Neural cell (in vitro differentiated cells): ENCODE results near the gene AFG3L2. TPM values are rescaled to one million over a fixed set of nuclear protein-coding genes. Genes with fewer than 3 reads are reported as not detected.

ENCODE experiments used
- H2AFZ ChIP-seq: fragments of 200-600, 300-800 bp; sonication (generic), shearing (Covaris generic); 2 replicates; pipeline ENCODE4 v1.6.0; 2014; ENCODE audit warnings: low read depth, mild to moderate bottlenecking, antibody characterized with exemption, low read length, moderate library complexity
- H3F3A ChIP-seq: fragments of 200-600 bp; shearing (Covaris generic); 2 replicates; pipeline ENCODE4 v1.6.1; 2016; ENCODE audit warnings: mild to moderate bottlenecking, moderate library complexity, mixed read lengths, antibody characterized with exemption, low read length; ENCODE audit not compliant: insufficient read depth, poor library complexity, severe bottlenecking
- H3K27ac ChIP-seq: fragments of 200-600, 300-800 bp; sonication (generic), shearing (Covaris generic); 2 replicates; pipeline ENCODE4 v1.5.1; 2014; ENCODE audit warnings: mild to moderate bottlenecking, low read length, moderate library complexity
- H3K27me3 ChIP-seq: fragments of 300-800, 200-600 bp; sonication (generic), shearing (Covaris generic); 2 replicates; pipeline ENCODE4 v1.6.0; 2014; ENCODE audit warnings: mild to moderate bottlenecking, low read depth, low read length, moderate library complexity; ENCODE audit not compliant: insufficient read depth
- H3K36me3 ChIP-seq: fragments of 300-800, 200-600 bp; sonication (generic), shearing (Covaris generic); 2 replicates; pipeline ENCODE4 v1.5.1; 2014; ENCODE audit warnings: mild to moderate bottlenecking, antibody characterized with exemption, low read length, moderate library complexity; ENCODE audit not compliant: insufficient read depth
- H3K4me2 ChIP-seq: fragments of 300-800, 200-600 bp; sonication (generic), shearing (Covaris generic); 2 replicates; pipeline ENCODE4 v1.6.0; 2014; ENCODE audit warnings: mild to moderate bottlenecking, low read length
- H3K4me3 ChIP-seq: fragments of 300-800, 200-600 bp; sonication (generic), shearing (Covaris generic); 2 replicates; pipeline ENCODE4 v1.5.1; 2014; ENCODE audit warnings: mild to moderate bottlenecking, low read length, moderate library complexity
- H3K79me2 ChIP-seq: fragments of 200-600 bp; shearing (Covaris generic); replicated peaks from 2 replicates; pipeline ENCODE4 v1.6.0; 2014; ENCODE audit warnings: mild to moderate bottlenecking, low read length, moderate library complexity; ENCODE audit not compliant: insufficient read depth
- H3K9ac ChIP-seq: fragments of 300-800, 200-600 bp; sonication (generic), shearing (Covaris generic); 2 replicates; pipeline ENCODE4 v1.6.1; 2016; ENCODE audit warnings: mild to moderate bottlenecking, low read length, mixed read lengths
- H3K9me2 ChIP-seq: fragments of 200-600 bp; shearing (Covaris generic); 2 replicates; pipeline ENCODE4 v1.6.1; 2016; ENCODE audit warnings: mild to moderate bottlenecking, low read length, mixed read lengths; ENCODE audit not compliant: insufficient read depth
- H3K9me3 ChIP-seq: fragments of 200-600, 300-800 bp; sonication (generic), shearing (Covaris generic); 2 replicates; pipeline ENCODE4 v1.6.1; 2016; ENCODE audit warnings: mild to moderate bottlenecking, mixed run types, low read length, moderate library complexity, mixed read lengths
- H4K20me1 ChIP-seq: fragments of 200-600 bp; shearing (Covaris generic); 2 replicates; pipeline ENCODE4 v1.6.1; 2016; ENCODE audit warnings: mild to moderate bottlenecking, mixed run types; ENCODE audit not compliant: insufficient read depth
- EP300 ChIP-seq: fragments of 450-650 bp; conservative IDR thresholded peaks from 2 replicates; pipeline ENCODE4 v1.6.1; 2014; ENCODE audit warnings: antibody characterized with exemption, mild to moderate bottlenecking, moderate library complexity; ENCODE audit not compliant: poor library complexity, severe bottlenecking
- EZH2 ChIP-seq: fragments of 200-600, 300-800 bp; shearing (Covaris generic), sonication (generic); IDR thresholded peaks from 2 replicates; pipeline ENCODE4 v1.6.1; 2014; ENCODE audit warnings: antibody characterized with exemption, low read length, borderline replicate concordance, mild to moderate bottlenecking; ENCODE audit not compliant: insufficient read depth, poor library complexity, severe bottlenecking
- MXI1 ChIP-seq: fragments of 450-650 bp; conservative IDR thresholded peaks from 2 replicates; pipeline ENCODE4 v1.6.1; 2014; ENCODE audit warnings: antibody characterized with exemption, mild to moderate bottlenecking; ENCODE audit not compliant: poor library complexity, severe bottlenecking
- POLR2AphosphoS5 ChIP-seq: IDR thresholded peaks from 2 replicates; pipeline ENCODE4 v1.6.1; 2012
- RAD21 ChIP-seq: fragments of 450-650 bp; conservative IDR thresholded peaks from 2 replicates; pipeline ENCODE4 v1.6.1; 2014; ENCODE audit warnings: antibody characterized with exemption, mild to moderate bottlenecking, moderate library complexity
- SMC3 ChIP-seq: fragments of 450-650 bp; conservative IDR thresholded peaks from 2 replicates; pipeline ENCODE4 v1.6.1; 2014; ENCODE audit warnings: antibody characterized with exemption, mild to moderate bottlenecking, moderate library complexity; ENCODE audit not compliant: poor library complexity
- TAF1 ChIP-seq: IDR thresholded peaks from 2 replicates; pipeline ENCODE4 v1.6.1; 2012; ENCODE audit warnings: low read depth
- polyA plus RNA-seq: library from polyadenylated mRNA; depleted of rRNA; stranded (reverse); fragments of >200 nt; gene quantifications from 2 replicates; pipeline ENCODE4 v1.2.3, GENCODE V29; 2014
- TF ChIP-seq, protein P1 (sequence below): fragments of 450-650 bp; IDR thresholded peaks from 2 replicates; pipeline ENCODE4 v1.5.1; 2014; ENCODE audit warnings: antibody characterized with exemption, mild to moderate bottlenecking, moderate library complexity; ENCODE audit not compliant: poor library complexity, severe bottlenecking
- TF ChIP-seq, protein P2 (sequence below): IDR thresholded peaks from 2 replicates; pipeline ENCODE4 v1.6.1; 2012; ENCODE audit warnings: borderline replicate concordance

AFG3L2 gene
- polyA plus RNA-seq, 1 donor from 2014 or later = 49.4 TPM

DNA sequence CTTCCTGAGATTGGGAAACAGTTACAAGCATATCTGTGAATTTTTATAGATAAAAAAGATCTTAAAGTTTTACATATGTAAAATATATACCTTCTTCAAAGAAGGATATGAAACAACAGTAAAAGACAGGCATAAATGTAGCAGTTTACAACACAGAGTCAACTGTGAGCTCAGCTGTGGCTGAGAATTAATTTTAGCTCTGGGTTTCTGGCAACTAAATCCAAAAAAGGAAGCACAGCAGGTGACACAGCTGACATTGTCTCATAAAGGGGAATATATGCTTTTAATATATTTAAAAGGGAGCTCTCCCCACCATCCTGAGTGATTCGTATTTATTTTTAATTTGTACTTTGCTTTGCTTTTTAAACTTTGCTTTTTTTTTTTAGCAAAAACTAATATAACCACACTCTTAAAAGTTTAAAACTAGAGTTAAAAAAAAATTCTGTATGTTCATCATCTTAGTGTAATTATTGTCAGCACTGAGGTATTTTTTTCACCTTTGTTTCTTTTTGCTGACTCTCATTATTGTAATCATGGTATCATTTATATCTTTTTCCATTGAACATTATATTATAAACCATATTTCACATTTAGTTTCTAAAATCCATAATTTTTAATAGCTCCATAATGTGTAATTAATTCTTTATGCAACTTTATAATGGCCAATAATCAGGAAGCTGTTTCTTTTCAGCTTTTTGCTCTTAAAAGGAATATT lies 62.3 kb downstream of the AFG3L2 start:
- no peak overlapping the region for H3K9ac ChIP-seq
- H3K4me2 ChIP-seq = no peak overlapping the region
- H3K9me3 ChIP-seq = no peaks in the 10 kb centered on the region
- no peaks in the 10 kb centered on the region for H3K9me2 ChIP-seq
- H4K20me1 ChIP-seq = no peaks in the 10 kb centered on the region
- no peak overlapping the region for H2AFZ ChIP-seq
- H3K79me2 ChIP-seq = no peaks in the 10 kb centered on the region
- no peaks in the 10 kb centered on the region for H3F3A ChIP-seq
- H3K27me3 ChIP-seq = peaks cover under 1% of the 10 kb centered on the region
- H3K4me3 ChIP-seq = no peak overlapping the region
- no peak overlapping the region for H3K27ac ChIP-seq
- no peaks in the 10 kb centered on the region for H3K36me3 ChIP-seq
- no peak for TF ChIP-seq POLR2AphosphoS5
- no peak for TF ChIP-seq MXI1
- TF ChIP-seq SMC3 = no peak
- TF ChIP-seq, protein P1, sequence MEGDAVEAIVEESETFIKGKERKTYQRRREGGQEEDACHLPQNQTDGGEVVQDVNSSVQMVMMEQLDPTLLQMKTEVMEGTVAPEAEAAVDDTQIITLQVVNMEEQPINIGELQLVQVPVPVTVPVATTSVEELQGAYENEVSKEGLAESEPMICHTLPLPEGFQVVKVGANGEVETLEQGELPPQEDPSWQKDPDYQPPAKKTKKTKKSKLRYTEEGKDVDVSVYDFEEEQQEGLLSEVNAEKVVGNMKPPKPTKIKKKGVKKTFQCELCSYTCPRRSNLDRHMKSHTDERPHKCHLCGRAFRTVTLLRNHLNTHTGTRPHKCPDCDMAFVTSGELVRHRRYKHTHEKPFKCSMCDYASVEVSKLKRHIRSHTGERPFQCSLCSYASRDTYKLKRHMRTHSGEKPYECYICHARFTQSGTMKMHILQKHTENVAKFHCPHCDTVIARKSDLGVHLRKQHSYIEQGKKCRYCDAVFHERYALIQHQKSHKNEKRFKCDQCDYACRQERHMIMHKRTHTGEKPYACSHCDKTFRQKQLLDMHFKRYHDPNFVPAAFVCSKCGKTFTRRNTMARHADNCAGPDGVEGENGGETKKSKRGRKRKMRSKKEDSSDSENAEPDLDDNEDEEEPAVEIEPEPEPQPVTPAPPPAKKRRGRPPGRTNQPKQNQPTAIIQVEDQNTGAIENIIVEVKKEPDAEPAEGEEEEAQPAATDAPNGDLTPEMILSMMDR = no peak
- TF ChIP-seq RAD21 = no peak
- TF ChIP-seq EP300 = no peak
- TF ChIP-seq, protein P2, sequence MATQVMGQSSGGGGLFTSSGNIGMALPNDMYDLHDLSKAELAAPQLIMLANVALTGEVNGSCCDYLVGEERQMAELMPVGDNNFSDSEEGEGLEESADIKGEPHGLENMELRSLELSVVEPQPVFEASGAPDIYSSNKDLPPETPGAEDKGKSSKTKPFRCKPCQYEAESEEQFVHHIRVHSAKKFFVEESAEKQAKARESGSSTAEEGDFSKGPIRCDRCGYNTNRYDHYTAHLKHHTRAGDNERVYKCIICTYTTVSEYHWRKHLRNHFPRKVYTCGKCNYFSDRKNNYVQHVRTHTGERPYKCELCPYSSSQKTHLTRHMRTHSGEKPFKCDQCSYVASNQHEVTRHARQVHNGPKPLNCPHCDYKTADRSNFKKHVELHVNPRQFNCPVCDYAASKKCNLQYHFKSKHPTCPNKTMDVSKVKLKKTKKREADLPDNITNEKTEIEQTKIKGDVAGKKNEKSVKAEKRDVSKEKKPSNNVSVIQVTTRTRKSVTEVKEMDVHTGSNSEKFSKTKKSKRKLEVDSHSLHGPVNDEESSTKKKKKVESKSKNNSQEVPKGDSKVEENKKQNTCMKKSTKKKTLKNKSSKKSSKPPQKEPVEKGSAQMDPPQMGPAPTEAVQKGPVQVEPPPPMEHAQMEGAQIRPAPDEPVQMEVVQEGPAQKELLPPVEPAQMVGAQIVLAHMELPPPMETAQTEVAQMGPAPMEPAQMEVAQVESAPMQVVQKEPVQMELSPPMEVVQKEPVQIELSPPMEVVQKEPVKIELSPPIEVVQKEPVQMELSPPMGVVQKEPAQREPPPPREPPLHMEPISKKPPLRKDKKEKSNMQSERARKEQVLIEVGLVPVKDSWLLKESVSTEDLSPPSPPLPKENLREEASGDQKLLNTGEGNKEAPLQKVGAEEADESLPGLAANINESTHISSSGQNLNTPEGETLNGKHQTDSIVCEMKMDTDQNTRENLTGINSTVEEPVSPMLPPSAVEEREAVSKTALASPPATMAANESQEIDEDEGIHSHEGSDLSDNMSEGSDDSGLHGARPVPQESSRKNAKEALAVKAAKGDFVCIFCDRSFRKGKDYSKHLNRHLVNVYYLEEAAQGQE = no peak
- no peak for TF ChIP-seq TAF1
- TF ChIP-seq EZH2 = no peak

DNA sequence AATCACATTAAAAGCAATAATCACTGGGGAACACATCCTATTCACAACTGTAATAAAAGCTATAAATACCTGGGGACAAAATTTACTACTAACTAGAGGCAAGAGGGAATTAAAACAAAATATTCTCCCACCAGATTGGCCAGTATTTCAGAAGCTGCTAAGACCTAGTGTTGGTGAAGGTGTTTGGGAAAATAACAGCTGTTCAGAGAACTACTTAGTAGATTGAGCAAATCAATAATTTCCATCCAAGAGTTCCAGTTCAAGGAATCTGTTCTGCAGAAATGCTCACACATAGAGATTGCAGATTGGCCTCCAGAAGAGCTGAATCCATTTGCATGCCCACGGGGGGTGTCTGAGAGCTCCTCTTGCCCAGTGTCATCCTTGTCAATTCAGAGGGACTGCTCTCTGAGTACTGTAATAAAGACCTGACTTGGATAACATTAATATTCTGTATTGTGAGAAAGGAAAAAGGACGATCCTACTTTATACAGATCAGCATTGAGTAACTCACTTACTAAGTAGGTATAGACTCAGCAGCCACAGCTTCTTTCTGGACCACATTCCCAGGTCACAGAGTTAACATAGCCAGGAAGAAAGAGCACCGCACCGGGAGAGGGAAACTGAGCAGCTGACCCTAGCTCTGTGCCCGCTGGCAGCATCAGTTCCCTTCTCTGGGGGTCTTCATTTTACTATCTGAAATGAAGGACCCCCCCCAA lies 63.3 kb downstream of the AFG3L2 start:
- no peak overlapping the region for H3K4me3 ChIP-seq
- H3K9me3 ChIP-seq = no peaks in the 10 kb centered on the region
- no peak overlapping the region for H3K4me2 ChIP-seq
- H3K36me3 ChIP-seq = no peaks in the 10 kb centered on the region
- no peak overlapping the region for H3K9ac ChIP-seq
- H3K27ac ChIP-seq = no peak overlapping the region
- TF ChIP-seq TAF1 (no peak), RAD21 (no peak), EZH2 (no peak), POLR2AphosphoS5 (no peak), SMC3 (no peak), EP300 (no peak), MXI1 (no peak)
- TF ChIP-seq, protein P1 = no peak
- TF ChIP-seq, protein P2 = no peak
- no peaks in the 10 kb centered on the region for H3F3A ChIP-seq
- no peak overlapping the region for H2AFZ ChIP-seq
- no peaks in the 10 kb centered on the region for H3K79me2 ChIP-seq
- H3K9me2 ChIP-seq = no peaks in the 10 kb centered on the region
- no peaks in the 10 kb centered on the region for H4K20me1 ChIP-seq
- H3K27me3 ChIP-seq = peaks cover 11% of the 10 kb centered on the region
